HG03520 (cell line): ENCODE data around the gene RNF114.

Experiments
- ATAC-seq: cut with Tn5 transposase; IDR thresholded peaks from one replicate; pipeline ENCODE4 v1.9.1; 2021; ENCODE audit warnings: mild to moderate bottlenecking, moderate library complexity; ENCODE audit not compliant: unreplicated experiment

Gene RNF114

GRCh38 chr20:49901588-49901987 lies 34.6 kb upstream of the RNF114 start:
- ATAC-seq: no peak

- no peak for ATAC-seq
These were observed 31.6 kb upstream of the RNF114 start for GRCh38 chr20:49904440-49905214.

DNA sequence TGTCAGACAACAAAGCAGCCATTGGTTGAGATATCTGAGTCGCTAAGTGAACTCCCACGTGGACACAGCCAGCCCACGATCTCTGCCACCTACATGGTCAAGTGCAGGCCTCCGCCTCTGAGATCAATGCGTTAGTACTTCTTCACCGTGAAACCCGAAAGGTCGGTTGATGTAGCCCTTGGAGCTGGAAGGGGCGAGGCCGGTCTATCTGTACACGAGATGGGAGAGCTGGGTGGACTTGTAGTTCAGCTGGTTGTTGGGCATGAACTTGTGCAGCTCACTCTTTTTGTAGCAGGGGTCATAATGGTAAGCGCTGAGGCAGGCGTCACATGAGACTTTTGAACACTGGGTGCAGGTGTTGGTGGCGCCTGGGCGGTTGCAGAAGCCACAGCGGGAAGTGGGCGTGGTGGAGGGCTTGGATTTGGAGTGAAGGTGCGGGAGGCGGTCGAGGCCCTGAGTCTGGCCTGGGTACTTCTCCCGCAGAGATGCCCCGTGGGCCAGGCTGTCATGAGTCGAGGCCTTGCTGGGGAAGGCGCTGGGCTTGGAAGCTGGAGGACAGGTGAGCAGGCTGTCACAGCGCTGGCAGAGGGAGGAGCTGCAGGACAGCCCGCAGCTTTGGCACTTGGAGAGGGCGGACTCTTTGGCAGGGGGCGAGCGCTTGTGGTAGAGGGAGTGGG lies 30.6 kb upstream of the RNF114 start:
- ATAC-seq: no peak

DNA sequence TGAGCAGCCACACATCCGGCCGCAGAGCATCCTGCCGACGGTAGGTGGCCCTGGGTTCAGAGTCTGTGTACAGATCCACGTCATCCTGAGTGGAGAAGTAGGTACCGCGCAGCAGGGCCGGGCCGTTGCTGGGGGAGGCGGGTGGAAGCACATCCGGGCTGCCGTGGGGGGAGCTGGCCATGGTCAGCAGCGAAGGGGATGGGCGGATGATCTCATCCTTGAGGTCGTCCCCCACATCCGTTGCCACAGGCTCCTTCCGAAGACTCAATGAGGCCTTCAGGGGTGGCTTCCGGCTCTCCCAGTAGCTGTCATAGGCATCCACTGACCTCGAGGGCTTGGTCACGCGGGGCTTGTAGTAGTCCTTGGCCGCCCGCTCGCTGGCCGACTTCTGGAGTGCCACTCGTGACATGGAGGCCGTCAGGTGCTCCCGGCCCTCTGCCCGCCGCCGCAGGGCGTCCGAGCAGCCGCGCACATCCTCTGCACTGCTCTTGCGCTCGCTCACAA lies 30.0 kb upstream of the RNF114 start:
- ATAC-seq: no peak

DNA sequence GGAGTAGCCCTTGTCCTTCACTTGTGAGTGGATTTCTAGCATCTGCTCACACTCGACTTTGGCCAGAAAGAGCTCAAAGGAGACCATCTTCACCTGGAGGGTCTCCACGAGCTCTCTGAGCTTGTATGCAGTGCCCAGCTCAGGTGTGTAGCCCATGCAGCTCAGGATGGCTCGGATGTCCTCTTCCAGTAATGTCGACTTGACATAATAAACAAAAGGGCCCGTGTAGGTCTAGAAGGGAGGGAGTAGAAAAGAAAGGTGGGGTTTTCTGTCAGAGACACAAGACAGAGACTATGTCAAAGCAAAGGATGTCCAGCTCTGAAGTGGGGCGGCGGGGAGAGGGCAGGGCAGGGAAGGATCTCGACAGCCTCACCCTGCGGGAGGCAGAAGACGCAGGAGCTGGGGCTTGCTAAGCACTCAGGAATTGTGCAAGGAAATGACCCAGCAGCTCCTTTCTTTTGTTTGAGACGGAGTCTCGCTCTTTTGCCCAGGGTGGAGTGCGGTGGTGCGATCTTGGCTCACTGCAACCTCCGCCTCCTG lies 29.5 kb upstream of the RNF114 start:
- ATAC-seq: no peak

DNA sequence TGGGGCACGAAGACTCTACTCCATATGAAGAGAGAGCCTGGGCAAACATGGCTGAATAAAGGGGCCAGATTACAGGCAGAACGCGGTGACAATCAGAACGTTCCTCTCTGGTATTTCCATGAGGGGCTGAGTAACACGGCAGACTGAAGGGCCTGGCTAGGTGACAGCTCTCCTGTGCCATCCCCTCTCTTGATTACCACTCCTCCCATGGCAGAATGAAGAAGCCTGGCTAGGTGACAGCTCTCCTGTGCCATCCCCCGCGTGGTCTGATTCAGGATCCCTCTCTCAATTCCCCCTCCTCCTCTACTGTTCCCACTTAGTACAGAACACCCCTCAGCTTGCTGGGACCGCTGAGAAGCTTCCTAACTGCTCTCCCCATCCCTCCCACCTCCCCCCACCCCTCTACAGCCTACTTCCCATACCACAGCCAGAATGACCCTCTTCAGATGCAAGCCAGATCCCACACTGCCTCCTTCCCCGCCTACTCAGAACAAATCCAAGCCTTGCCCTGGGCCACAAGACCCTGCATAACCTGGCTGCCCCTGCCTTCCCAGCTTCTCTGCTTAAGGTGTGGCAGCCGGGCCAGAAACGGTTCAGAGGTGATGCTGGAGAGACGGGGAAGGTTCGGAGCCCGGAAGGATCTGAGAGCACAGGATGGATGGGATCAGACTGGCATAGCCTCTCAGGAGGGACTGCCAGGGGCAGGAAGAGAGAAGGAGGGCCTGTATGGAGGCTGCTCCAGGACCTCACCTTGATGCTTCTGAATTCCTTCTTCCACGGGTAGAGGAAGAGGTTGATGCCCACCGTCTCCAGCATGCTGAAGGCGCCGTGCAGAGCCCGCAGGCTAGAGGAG lies 28.6 kb upstream of the RNF114 start:
- no peak for ATAC-seq

DNA sequence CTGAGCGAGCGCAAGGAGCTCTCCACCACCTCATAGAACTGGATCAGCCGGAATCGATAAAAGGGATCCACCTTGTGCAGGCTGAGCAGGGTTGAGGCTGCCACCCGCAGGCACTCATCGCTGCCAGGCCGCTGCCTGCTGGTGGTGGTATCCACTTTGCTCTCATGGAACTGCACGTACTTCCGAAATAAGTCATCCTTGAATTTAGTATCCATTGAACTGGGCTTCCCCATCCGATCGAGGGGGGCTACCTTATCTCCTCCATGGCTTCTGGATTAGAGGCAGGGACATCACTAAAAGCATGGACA lies 28.0 kb upstream of the RNF114 start:
- no peak for ATAC-seq

- ATAC-seq: no peak
These were observed 26.5 kb upstream of the RNF114 start for GRCh38 chr20:49909499-49910339.

- no peak for ATAC-seq
These were observed 25.9 kb upstream of the RNF114 start for GRCh38 chr20:49910340-49910706.

DNA sequence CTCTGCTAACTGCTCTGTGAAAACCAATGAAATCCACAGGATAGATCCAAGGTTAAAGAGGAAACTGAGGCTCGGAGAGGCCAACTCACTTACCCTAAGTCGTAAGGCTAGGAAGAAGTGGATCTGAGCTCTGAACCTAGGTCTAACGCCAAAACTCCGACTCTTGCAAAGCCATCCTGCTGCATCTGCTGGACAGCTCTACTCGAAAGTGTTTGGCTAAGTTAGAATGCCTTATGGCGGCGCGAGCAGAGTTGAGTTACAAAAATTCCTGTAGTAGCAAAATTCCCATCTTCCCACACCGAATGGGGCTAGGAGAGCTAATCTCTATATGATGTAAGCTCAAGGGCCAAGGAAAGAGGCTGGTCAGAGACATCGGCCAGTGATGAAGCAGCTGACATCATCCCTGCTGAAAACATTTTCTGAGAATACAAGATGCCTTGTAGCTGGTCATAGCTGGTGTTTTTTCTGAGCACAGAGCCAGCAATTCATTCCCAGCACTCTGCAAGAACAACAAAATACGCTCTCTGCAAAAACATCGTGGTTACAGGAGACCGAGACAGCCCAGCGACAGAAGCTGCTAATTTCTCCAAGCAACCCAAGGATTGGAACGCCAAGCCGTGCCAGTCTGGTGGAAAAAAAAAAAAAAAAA lies 22.7 kb upstream of the RNF114 start:
- ATAC-seq: no peak

- peak; percentile 4 for ATAC-seq
These were observed 21.7 kb upstream of the RNF114 start for GRCh38 chr20:49914310-49915117.

DNA sequence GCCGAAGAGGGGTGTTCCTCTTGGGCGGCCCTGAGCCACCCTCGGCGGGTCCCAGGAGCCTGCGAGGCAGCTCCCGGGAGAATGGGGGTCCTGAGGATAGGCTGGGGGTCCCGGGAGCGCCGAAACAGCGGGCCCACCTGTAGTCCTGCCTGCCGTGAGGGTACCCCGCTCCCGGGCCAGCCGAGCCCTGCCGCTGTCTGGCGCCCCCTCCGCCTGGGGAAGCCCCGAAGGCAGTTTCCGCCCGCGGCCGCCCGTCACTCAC lies 21.1 kb upstream of the RNF114 start:
- no peak for ATAC-seq

DNA sequence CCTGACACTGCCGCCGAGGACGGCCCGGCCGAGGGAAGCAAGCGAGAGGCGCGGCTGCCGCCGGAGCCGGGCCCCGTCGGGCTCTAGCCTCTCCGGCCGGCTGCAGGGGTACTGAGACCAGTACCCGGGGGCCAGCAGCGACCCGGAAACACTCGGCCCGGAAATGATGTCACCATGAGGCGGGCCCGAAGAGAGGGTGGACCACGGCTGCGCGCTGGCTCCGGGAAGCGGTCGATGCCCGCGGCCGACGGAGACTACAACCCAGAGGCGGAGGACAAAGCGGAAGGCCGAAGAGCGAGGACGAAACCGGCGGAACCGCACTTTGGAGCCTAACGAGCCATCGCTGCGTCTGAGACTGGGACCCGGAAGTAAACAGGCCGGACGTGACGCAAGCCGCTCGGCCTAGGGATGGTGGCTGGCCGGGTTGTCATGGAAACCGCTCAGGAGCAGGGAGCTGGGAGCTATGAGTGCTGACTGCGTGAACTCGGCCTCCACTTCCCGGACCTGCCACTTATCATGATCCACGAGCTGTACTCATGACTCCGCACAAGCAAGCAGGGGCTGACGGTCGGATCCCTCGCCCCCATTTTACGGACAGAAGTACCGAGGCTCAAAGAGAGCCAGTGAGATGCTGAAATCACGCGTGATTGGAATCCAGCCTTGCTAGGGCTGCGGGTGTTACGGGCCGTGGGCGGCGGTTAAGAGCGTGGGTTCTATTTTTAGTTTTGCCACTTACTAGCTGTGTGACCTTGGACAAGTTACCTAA lies 20.6 kb upstream of the RNF114 start, which contains the start of gene SPATA2:
SPATA2 (minus strand) TSS at position 150 of the 766 bp plus-strand sequence. CDS start 7,039 bp downstream, outside the sequence.
- peak; percentile 69 for ATAC-seq

- no peak for ATAC-seq
These were observed 19.8 kb upstream of the RNF114 start for GRCh38 chr20:49916146-49917002.

GRCh38 chr20:49918446-49918845 lies 17.8 kb upstream of the RNF114 start:
- no peak for ATAC-seq

DNA sequence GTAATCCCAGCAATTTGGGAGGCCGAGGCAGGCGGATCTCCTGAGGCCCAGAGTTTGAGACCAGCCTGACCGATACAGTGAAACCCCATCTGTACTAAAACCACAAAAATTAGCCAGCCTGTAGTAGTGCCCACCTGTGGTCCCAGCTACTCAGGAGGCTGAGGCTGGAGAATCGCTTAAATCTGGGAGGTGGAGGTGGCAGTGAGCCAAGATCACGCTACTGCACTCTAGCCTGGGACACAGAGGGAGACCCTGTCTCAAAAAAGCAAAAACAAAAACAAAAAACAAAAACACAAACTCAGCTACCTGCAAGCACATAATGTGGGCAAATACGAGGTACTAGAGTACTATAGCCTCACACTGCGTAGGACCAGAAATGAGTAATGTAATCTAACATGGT lies 17.2 kb upstream of the RNF114 start:
- ATAC-seq: no peak

GRCh38 chr20:49919461-49919860 lies 16.7 kb upstream of the RNF114 start:
- no peak for ATAC-seq

GRCh38 chr20:49924247-49924646 lies 11.9 kb upstream of the RNF114 start:
- ATAC-seq: no peak
